Measurements from ENCODE around the gene SETDB1.

- TF ChIP-seq CTCF (IDR thresholded peaks at IDR 0.05; ENCODE audit: insufficient read depth, low read length) = no peak
- no peak for TF ChIP-seq POLR2AphosphoS5 (IDR thresholded peaks at IDR 0.05; ENCODE audit: low read depth)
- TF ChIP-seq SPI1 (IDR thresholded peaks at IDR 0.05; ENCODE audit: borderline replicate concordance, low read depth) = peak; percentile 59; the same call in 1 of the 2 replicates
- no peak for TF ChIP-seq REST (IDR thresholded peaks at IDR 0.05; ENCODE audit: insufficient replicate concordance, low read depth)
Measured at GRCh38 chr1:150927624-150928023, 1.5 kb downstream of the SETDB1 start.

All from HL-60 (cell line).